ENCODE data around the gene F8. TPM values are rescaled to one million over a fixed set of nuclear protein-coding genes. Genes with fewer than 3 reads are reported as not detected.
"Not testable (repeated sequence)": the region's sequence is repeated elsewhere in the genome, so short reads cannot be mapped to it uniquely, and the experiment has no call there.

The F8 gene
- total and polyA plus RNA-seq, 5 experiments from 2014 or later, result 1.1 to 5.5 (median 2.4) TPM

DNA sequence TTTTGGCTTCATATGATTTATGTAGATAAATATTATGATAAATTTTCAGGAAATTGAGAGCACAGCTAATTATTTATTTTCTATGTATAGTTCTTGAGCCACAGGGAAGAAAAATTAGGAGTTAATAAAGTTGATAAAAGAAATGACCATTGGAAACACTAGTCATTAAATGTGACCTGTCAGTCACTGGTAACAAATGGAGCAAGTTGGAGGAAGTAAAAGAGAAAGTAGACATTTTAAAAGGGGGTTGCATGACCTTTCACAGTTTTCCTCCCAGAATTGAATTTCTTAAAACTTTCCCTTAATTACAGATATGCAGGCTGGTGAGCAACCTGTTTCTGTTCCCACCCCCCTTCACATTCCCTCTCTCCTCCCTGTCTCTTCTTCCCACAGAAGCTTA lies 193.4 kb downstream of the F8 start:
- Mint-ChIP-seq H3K27ac (peak overlapping the region in 2 of 10 donors; percentile 41 to 68), H3K4me1 (peaks cover 0 to 25% (median 0%) of the 10 kb centered on the region in 4 donors), H3K4me3 (no peak overlapping the region)

DNA sequence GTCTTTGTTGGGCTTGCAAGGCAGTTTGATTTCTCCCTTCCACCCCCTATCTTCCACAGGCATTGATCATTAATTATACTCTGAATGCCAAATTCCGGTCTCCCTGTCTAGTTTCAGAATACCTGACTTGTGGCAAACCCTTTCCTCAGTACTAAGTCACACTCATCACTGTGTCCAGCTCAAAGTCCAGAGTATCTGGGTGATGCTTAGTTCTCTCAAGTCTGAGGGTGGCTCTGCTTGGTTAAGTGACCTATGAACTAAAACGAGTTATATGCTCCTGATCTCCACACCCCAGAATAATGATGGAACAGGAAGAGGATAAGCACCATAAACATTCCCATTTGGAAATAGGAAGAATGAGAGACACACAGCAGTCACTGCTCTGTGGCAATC lies 194.5 kb downstream of the F8 start:
- POLR2A ChIA-PET, result no interaction called here
- no peaks in the 10 kb centered on the region for H3K9me3 Mint-ChIP-seq
- H3K4me3 Mint-ChIP-seq, result peak overlapping the region in 1 of 10 donors; percentile 32

More for the DNA sequence above, 193.4 kb downstream of the F8 start:
- no peak for DNase-seq
- Mint-ChIP-seq H3K9me3 (no peaks in the 10 kb centered on the region), H3K27me3 (no peaks in the 10 kb centered on the region), H3K36me3 (no peaks in the 10 kb centered on the region)
- POLR2A ChIA-PET, result no interaction called here
- ATAC-seq, result no peak

DNA sequence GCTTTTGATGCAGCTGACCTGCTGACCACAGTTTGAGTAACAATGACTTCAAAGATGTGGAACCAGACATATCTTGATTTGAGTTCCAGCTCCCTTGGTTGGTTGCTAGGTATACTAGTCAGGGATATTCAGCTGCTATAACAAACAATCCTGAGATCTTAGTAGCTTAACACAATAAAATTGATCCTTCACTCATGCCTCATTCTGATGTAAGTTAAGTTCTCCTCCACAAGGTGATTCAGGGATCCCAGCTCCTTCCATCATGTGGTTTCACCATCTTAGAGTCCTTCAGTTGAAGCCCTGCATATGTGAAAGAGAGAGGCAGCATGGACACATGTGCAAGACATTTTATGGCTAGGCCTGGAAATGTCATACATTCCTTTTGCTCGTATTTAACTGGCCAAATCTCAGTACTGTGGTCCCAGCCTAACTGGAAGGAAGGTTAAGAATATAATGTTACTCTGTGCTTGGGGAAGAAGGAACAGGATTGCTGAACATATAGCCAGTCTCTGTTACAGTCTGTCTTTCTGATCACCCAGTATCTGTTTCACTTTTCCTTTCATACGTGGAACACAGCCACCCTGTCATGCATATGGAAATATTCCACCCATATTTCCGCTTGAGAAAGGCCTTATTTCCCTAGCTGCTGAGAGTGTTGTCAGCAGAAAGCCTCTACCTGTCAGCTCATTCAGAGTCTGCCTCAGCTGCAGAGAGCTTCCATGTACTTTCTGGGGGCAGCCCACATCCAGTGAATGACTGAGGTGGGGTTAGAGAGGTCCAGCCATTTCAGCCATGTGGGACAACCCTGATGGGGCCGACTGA lies 195.1 kb downstream of the F8 start:
- Mint-ChIP-seq H3K27ac (peak overlapping the region in 3 of 10 donors; percentile 6 to 63 (median 43)), H3K4me1 (peaks cover 0 to 28% (median 0%) of the 10 kb centered on the region in 4 donors), H3K36me3 (no peaks in the 10 kb centered on the region), H3K4me3 (peak overlapping the region in 1 of 10 donors; percentile 49), H3K27me3 (no peaks in the 10 kb centered on the region), H3K9me3 (no peaks in the 10 kb centered on the region)
- ATAC-seq (no peak), DNase-seq (no peak)
- POLR2A ChIA-PET, result no interaction called here

More for the DNA sequence above, 194.5 kb downstream of the F8 start:
- Mint-ChIP-seq H3K27ac (peak overlapping the region in 2 of 10 donors; percentile 43 to 63), H3K4me1 (peaks cover 0 to 28% (median 0%) of the 10 kb centered on the region in 4 donors), H3K36me3 (no peaks in the 10 kb centered on the region), H3K27me3 (no peaks in the 10 kb centered on the region)
- DNase-seq, result no peak
- ATAC-seq, result no peak

DNA sequence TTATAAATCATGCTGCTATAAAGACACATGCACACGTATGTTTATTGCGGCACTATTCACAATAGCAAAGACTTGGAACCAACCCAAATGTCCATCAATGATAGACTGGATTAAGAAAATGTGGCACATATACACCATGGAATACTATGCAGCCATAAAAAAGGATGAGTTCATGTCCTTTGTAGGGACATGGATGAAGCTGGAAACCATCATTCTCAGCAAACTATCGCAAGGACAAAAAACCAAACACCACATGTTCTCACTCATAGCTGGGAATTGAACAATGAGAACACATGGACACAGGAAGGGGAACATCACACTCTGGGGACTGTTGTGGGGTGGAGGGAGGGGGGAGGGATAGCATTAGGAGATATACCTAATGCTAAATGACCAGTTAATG lies 196.9 kb downstream of the F8 start:
- peaks cover 0 to 28% (median 0%) of the 10 kb centered on the region in 4 donors for H3K4me1 Mint-ChIP-seq
- H3K9me3 Mint-ChIP-seq, H3K27ac Mint-ChIP-seq, ATAC-seq, H3K4me3 Mint-ChIP-seq, POLR2A ChIA-PET, H3K36me3 Mint-ChIP-seq, DNase-seq, H3K27me3 Mint-ChIP-seq: not testable (repeated sequence)

DNA sequence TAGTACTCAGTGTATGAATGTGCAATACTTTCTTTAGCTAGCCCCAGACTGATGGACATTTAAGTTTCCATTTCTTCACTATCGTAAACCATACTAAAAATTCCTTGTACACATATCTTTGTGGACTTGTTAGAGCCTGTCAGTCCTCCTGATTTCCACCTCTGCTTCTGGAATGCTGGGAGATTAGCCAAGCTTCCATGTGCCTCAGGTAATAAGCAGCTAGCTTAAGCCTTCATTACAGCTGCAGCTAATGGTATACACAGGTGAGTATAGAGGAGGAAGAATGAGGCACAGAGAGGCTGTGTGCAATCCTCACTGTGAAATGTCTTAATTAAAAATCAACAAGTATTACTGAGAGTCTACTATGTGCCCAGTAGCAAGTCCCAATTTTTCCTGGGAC lies 197.9 kb downstream of the F8 start:
- Mint-ChIP-seq H3K36me3 (no peaks in the 10 kb centered on the region), H3K9me3 (no peaks in the 10 kb centered on the region), H3K4me3 (no peak overlapping the region), H3K27ac (no peak overlapping the region), H3K27me3 (no peaks in the 10 kb centered on the region), H3K4me1 (peaks cover 0 to 26% (median 0%) of the 10 kb centered on the region in 4 donors)
- POLR2A ChIA-PET, result no interaction called here
- DNase-seq (no peak), ATAC-seq (no peak)

DNA sequence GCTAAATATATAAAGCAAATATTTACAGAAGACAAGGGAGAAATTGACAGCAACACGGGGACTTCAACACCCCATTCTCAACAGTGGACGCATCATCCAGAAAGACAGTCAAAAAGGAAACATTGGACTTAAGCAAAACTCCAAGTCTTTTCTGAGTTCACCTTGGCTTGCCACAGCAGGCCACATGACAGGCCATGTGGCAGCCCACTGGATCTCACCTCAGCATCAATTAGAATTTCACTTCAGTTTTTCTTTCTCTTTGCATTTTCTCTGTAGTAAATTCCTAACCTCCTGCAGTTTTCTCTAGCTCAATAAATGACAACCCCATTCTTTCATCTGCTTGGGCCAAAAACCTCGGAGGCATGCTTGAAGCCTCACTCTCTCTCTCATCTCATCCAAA lies 200.5 kb downstream of the F8 start:
- no peak overlapping the region for H3K27ac Mint-ChIP-seq
- no peak overlapping the region for H3K4me3 Mint-ChIP-seq
- no peaks in the 10 kb centered on the region for H3K9me3 Mint-ChIP-seq
- DNase-seq (no peak), ATAC-seq (no peak)
- H3K27me3 Mint-ChIP-seq, result no peaks in the 10 kb centered on the region
- POLR2A ChIA-PET, result no interaction called here
- H3K36me3 Mint-ChIP-seq, result no peaks in the 10 kb centered on the region
- H3K4me1 Mint-ChIP-seq, result peaks cover 0 to 7% (median 0%) of the 10 kb centered on the region in 4 donors

DNA sequence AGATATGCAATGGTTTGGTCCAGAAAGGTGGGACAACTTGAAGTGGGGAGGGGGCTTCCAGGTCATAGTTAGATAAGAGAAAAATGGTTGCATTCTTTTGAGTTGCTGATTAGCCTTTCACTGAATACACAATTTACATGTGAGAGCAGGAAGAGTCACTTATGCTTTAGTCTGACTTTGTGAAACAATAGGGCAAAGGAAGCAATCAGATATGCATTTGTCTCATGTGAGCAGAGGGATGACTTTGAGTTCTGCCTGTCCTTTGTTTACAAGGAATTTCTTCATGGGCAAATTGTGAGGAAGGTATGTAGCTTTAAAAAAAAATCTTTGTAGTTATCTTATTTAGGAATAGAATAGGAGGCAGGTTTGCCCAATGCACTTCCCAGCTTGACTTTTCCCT lies 201.0 kb downstream of the F8 start:
- POLR2A ChIA-PET, result no interaction called here
- peaks cover 0 to 5% (median 0%) of the 10 kb centered on the region in 4 donors for H3K4me1 Mint-ChIP-seq
- DNase-seq (no peak), ATAC-seq (no peak)
- H3K4me3 Mint-ChIP-seq, result no peak overlapping the region
- no peak overlapping the region for H3K27ac Mint-ChIP-seq
- no peaks in the 10 kb centered on the region for H3K36me3 Mint-ChIP-seq
- H3K9me3 Mint-ChIP-seq, result no peaks in the 10 kb centered on the region
- no peaks in the 10 kb centered on the region for H3K27me3 Mint-ChIP-seq

DNA sequence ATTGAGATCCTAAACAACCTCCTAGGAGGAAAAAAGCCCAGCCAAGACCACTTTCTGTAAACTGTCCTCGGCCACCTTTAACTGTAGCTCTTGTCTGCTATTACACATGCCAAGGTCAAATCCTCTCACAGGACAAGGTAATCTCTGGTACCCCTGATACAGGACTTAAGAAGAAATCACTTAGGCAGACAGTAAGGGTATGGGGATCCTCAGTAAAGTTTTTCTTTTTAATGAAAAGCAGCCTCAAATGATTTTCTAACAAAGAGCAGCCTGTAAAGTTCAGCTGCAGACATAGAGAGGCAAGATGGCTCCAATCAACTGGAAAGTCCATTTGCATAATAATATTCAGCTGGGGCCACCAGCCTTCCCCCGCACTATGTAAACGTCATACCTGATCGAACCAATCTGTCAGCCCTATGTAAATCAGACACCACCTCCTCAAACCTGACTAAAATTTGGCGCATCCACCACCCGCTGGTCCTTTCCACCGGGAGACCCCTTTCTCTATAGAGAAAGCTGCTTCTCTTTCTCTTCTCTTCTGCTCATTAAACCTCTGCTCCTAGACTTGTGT lies 202.7 kb downstream of the F8 start:
- H3K36me3 Mint-ChIP-seq, result no peaks in the 10 kb centered on the region
- no peak for ATAC-seq

DNA sequence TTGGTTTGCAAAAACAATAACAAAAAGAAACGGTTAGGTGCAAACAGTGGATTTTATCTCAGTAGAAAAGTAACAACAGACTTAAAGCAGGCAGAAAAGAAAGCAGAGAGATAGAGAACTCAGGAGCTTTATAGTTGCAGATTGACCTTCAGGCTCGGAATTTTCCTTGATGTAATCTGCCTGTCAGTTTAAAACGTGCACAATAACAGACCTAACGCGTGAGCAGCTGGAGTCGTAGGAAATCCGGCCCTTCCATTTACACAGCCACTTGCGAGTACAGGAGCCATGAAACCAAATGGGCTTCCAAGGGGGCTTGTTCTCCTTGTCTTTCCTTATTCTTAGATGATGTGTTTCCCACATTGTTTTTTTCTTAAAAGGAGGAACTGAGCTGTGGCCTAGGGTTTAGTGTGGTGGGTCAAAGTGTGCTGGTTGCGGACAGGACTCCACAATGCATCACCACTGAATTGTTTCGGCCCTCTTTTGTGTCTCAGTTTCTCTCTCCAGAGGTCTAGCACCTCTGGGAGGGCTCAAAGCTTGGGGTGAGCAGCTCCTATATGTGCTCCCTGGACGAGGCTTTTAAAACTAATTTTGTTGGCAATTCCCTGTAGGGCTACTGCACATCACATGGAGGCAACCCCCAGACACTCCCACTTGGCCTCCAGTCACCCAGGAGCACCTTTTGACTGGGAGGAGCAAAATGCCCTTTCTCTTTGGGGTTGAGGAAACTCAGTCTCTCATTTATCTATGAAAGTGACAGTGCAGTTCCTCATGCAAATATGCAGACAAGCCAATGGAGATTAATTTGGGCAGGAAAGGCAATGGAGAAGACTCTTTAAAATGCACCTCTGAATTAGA lies 203.4 kb downstream of the F8 start:
- Mint-ChIP-seq H3K36me3 (no peaks in the 10 kb centered on the region), H3K27me3 (no peaks in the 10 kb centered on the region), H3K4me3 (no peak overlapping the region), H3K9me3 (no peaks in the 10 kb centered on the region), H3K27ac (no peak overlapping the region), H3K4me1 (peaks cover 0 to 4% (median 0%) of the 10 kb centered on the region in 4 donors)
- no peak for ATAC-seq
- no peak for DNase-seq
- POLR2A ChIA-PET, result no interaction called here

More for the DNA sequence above, 202.7 kb downstream of the F8 start:
- Mint-ChIP-seq H3K4me1 (peaks cover 0 to 4% (median 0%) of the 10 kb centered on the region in 4 donors), H3K27ac (no peak overlapping the region), H3K4me3 (no peak overlapping the region), H3K27me3 (no peaks in the 10 kb centered on the region), H3K9me3 (no peaks in the 10 kb centered on the region)
- no peak for DNase-seq
- POLR2A ChIA-PET, result no interaction called here

DNA sequence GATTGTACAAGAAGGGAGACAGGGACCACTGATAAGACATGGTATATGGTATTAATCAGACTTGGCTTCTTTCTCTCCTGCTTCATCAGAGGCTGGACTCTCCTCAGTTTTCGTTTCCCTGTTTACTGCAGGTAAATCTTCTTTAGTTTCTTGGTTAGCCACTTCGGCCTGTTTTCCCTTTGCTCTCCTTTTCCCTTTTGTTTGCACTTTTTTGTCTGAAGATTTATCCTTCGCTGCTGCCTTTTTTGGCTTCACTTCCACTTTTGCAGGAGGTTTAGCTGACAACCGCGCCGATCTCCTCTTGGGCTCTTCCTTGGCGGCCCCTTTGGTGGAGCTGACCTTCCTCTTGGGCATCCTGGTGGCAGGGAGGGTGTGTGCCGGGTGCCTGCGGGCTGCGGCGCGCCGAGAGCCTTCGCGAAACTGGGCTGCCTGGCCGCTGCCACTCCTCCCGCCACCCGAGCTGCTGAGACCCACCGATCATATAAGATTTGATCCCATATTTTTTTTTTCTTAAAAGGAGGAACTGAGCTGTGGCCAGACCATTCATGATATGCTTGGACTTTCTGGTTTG lies 205.4 kb downstream of the F8 start:
- H3K27me3 Mint-ChIP-seq, H3K9me3 Mint-ChIP-seq, H3K36me3 Mint-ChIP-seq, H3K4me1 Mint-ChIP-seq, POLR2A ChIA-PET, H3K4me3 Mint-ChIP-seq, ATAC-seq, DNase-seq: not testable (repeated sequence)
- peak overlapping the region in 1 of 10 donors; percentile 66 for H3K27ac Mint-ChIP-seq

DNA sequence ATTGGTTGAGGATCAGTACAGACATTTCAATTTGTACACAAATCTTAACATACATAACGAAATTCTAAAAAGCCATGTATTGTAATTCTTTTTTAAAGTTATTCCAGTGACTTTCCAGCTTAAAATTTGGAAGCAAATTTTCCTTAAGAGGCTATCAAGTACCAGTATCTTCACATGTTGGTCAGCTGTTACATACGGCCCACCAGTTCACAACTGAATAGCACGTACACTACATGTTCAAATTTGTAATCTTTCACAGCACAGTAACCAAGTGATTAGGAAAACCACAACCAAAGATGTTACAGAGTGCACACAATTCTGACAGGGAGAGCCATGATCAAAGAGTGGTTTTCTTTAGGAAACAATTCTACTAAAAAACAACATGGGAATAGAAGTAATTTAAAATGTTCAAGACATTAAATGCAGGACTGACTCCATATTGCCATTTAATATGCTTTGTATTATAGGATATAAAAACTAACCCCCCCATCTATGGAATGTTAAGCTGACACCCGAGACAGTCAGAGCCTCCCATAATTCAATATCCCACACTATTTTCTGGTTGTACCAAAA lies 206.1 kb downstream of the F8 start:
- POLR2A ChIA-PET, ATAC-seq, H3K9me3 Mint-ChIP-seq, H3K4me3 Mint-ChIP-seq, H3K27me3 Mint-ChIP-seq, DNase-seq, H3K36me3 Mint-ChIP-seq, H3K4me1 Mint-ChIP-seq, H3K27ac Mint-ChIP-seq: not testable (repeated sequence)

DNA sequence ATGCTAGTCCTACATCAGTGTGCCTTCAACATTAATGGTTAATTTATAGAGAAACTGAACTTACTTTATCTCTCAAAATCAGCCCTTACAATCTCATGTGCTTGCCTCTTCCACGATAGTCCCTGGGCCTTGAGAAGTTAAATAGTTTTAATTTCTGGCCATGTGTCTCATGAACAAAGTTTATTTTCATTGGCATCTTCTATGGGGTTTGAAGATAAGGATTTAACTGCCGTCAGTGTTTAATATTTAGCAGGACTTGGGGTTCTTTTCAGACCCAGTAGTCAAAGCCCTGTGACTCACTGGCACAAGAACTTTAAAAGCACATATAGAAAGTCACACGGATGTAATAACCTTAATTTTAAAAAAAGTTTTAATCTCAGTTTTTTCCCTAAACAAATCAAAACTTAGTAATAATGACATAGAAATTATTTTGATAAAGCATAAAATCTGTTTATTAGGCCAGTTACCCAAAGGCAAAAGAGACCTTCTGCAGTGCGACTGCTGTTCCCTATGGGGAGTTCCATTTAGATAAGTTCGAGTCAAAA lies 207.2 kb downstream of the F8 start:
- Mint-ChIP-seq H3K27me3 (no peaks in the 10 kb centered on the region), H3K9me3 (no peaks in the 10 kb centered on the region), H3K36me3 (no peaks in the 10 kb centered on the region), H3K27ac (no peak overlapping the region), H3K4me3 (no peak overlapping the region), H3K4me1 (no peaks in the 10 kb centered on the region)
- ATAC-seq (no peak), DNase-seq (no peak)
- POLR2A ChIA-PET, result no interaction called here
